Spleen (tissue), 7 donors: ENCODE results near the gene TFPT.

Experiments used
- POLR2A ChIP-seq, 3 donors: fragments of 450-650 bp; IDR thresholded peaks; one replicate each; pipeline ENCODE4 v1.5.1; 2017; ENCODE audit warnings: antibody characterized with exemption in 3 of 3, mild to moderate bottlenecking in 1 of 3
- TF ChIP-seq, protein P1 (sequence below), 11 experiments: fragments of 200-600 bp in 7 of 11; fragments of 450-650 bp in 4 of 11; sonication (generic) in 4 of 11; IDR thresholded peaks in 8 of 11; conservative IDR thresholded peaks in 3 of 11; 1 replicate in 7 of 11; 2 replicates in 4 of 11; pipeline versions ENCODE4 v1.4.0 to v1.8.0; 2016 to 2021; ENCODE audit warnings: antibody characterized with exemption in 11 of 11, inconsistent platforms in 4 of 11, mild to moderate bottlenecking in 1 of 11
- donor health status: DM: no; HTN: no; CAD: no; lungs with moderate emphysema.
- donor health status: DM: no; HTN: no; CAD: no.
- donor health status: DM: no; HTN: no; CAD: no.

DNA sequence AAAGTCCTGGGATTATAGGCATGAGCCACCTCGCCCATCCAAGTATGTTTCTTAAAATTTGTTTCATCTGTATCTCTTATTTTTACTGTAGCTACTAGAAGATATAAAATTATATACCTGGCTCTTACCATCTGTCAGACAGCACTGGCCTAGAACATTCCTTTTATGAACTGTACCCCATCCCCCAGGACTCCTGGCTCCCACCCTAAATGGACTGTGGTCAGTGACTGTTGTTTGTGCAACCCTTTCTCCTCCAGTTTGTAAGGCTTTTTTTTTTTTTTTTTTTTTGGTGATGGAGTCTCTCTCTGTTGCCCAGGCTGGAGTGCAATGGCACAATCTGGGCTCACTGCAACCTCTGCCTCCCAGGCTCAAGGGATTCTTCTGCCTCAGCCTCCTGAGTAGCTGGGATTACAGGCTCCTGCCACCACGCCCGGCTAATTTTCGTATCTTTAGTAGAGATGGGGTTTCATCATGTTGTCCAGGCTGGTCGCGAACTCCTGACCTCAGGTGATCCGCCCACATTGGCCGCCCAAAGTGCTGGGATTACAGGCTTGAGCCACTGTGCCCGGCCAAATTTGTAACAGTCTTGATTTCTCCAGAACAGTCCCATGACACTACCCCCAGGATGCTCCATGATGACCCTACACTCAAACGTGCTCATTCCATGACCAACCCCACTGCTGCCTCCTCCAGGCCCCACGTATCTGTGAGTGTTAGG lies 10.3 kb downstream of the TFPT start:
- TF ChIP-seq POLR2A (IDR thresholded peaks at IDR 0.05) = no peak
- TF ChIP-seq, protein P1, sequence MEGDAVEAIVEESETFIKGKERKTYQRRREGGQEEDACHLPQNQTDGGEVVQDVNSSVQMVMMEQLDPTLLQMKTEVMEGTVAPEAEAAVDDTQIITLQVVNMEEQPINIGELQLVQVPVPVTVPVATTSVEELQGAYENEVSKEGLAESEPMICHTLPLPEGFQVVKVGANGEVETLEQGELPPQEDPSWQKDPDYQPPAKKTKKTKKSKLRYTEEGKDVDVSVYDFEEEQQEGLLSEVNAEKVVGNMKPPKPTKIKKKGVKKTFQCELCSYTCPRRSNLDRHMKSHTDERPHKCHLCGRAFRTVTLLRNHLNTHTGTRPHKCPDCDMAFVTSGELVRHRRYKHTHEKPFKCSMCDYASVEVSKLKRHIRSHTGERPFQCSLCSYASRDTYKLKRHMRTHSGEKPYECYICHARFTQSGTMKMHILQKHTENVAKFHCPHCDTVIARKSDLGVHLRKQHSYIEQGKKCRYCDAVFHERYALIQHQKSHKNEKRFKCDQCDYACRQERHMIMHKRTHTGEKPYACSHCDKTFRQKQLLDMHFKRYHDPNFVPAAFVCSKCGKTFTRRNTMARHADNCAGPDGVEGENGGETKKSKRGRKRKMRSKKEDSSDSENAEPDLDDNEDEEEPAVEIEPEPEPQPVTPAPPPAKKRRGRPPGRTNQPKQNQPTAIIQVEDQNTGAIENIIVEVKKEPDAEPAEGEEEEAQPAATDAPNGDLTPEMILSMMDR (IDR thresholded peaks at IDR 0.05 in 8 of 11, conservative IDR thresholded peaks at IDR 0.05 in 3 of 11) = no peak
